Stimulated activated CD8-positive, alpha-beta memory T cell treated with anti-CD3 and anti-CD28 coated beads, Interleukin-4, amount 100 ng/mL, for 24 hours (primary cell): ENCODE results near the gene E2F2.

Source experiments
- DNase-seq: peaks from one replicate; pipeline ENCODE4 v3.0.0-alpha.2; 2020; ENCODE audit warnings: low read depth

Gene E2F2

DNA sequence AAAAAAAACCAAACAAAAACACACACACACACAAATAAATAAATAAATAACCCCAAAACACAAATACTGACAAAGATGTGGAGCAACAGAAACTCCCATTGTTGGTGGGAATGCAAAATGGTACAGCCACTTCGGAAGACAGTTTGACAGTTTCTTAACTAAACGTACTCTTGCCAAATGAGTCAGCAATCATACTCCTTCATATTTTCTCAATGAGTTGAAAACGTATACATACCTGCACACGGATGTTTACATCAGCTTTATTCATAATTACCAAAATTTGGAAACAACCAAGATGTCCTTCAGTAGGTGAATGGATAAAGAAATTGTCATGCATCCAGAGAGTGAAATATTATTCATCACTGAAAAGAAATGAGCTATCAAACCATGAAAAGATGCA lies 70.5 kb downstream of the E2F2 start:
- DNase-seq: no peak

DNA sequence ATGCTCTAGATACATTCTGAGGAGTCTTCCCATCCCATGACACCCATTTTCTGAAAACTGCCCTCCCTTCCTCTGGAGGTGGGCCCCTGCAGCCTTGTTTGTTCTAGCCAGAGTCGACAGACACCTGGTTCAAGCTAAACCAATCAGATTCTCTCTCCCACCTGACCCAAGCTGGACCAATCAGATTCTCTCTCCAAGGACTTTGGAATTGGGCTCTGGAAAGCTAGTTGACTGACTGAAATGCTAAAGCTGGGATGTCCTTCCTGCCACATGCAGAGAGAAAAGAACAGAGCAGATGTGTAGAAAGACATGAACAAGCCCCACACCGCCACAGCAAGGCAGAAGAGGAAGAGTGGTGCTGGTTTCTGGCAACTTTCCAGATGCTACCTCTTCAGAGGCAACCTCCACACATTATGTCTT lies 71.7 kb downstream of the E2F2 start:
- DNase-seq: no peak
